Cardiac fibroblast (primary cell): ENCODE results near the gene PRSS48.

Source experiments
- DNase-seq, 2 donors: peaks; one replicate each; pipeline versions ENCODE4 v3.0.0 to v3.0.0-alpha.2; 2010; ENCODE audit warnings: low read depth in 2 of 2
- H3K4me3 ChIP-seq, 2 donors: replicated peaks in 1 of 2; 1 replicate in 1 of 2; 2 replicates in 1 of 2; pipeline ENCODE4 v1.5.1; 2011; ENCODE audit warnings: low read depth in 2 of 2, low read length in 2 of 2, mild to moderate bottlenecking in 2 of 2, moderate library complexity in 1 of 2
- CTCF ChIP-seq: IDR thresholded peaks from one replicate; pipeline ENCODE4 v1.5.1; 2011; ENCODE audit warnings: low read depth, mild to moderate bottlenecking, low read length, inconsistent platforms

Gene PRSS48

GRCh38 chr4:151291485-151291884 is 14.5 kb downstream of the PRSS48 start:
- no peak for TF ChIP-seq CTCF
- H3K4me3 ChIP-seq, result no peak overlapping the region
- peak in 1 of 2 donors; percentile 43 for DNase-seq

GRCh38 chr4:151292038-151292437 is 15.1 kb downstream of the PRSS48 start:
- TF ChIP-seq CTCF, result no peak
- DNase-seq, result no peak
- no peak overlapping the region for H3K4me3 ChIP-seq

GRCh38 chr4:151294833-151295496 is 18.0 kb downstream of the PRSS48 start:
- TF ChIP-seq CTCF, result no peak

GRCh38 chr4:151296227-151296626 is 19.3 kb downstream of the PRSS48 start:
- no peak for DNase-seq
- no peak overlapping the region for H3K4me3 ChIP-seq
- no peak for TF ChIP-seq CTCF

More at GRCh38 chr4:151294833-151295496, 18.0 kb downstream of the PRSS48 start:
- DNase-seq, result no peak
- no peak overlapping the region for H3K4me3 ChIP-seq

GRCh38 chr4:151297170-151297569 is 20.2 kb downstream of the PRSS48 start:
- TF ChIP-seq CTCF, result no peak
- H3K4me3 ChIP-seq, result no peak overlapping the region
- DNase-seq, result no peak

- DNase-seq, result peak in 1 of 2 donors; percentile 39
- no peak for TF ChIP-seq CTCF
Measured at GRCh38 chr4:151302432-151302831, 25.5 kb downstream of the PRSS48 start.

GRCh38 chr4:151304226-151304625 is 27.3 kb downstream of the PRSS48 start:
- DNase-seq, result no peak
- TF ChIP-seq CTCF, result no peak
- H3K4me3 ChIP-seq, result no peak overlapping the region

More at GRCh38 chr4:151302432-151302831, 25.5 kb downstream of the PRSS48 start:
- H3K4me3 ChIP-seq, result no peak overlapping the region
